ENCODE results near the gene ZNF280C. TPM values are rescaled to one million over a fixed set of nuclear protein-coding genes. Genes with fewer than 3 reads are reported as not detected.

The ZNF280C gene
- total RNA-seq, 1 donor: 12.1 TPM

GRCh38 chrX:130262231-130262630 is 6.5 kb downstream of the ZNF280C start:
- no peak overlapping the region for H3K4me3 ChIP-seq (ENCODE audit: low read depth, low read length)
- TF ChIP-seq CTCF (IDR thresholded peaks at IDR 0.05; ENCODE audit: insufficient read depth, low read depth, low read length): no peak
- DNase-seq (ENCODE audit: low read depth): no peak

GRCh38 chrX:130261296-130261893 is 7.3 kb downstream of the ZNF280C start:
- no peak overlapping the region for H3K4me3 ChIP-seq (ENCODE audit: low read depth, low read length)
- TF ChIP-seq CTCF (IDR thresholded peaks at IDR 0.05; ENCODE audit: insufficient read depth, low read depth, low read length): no peak
- no peak for DNase-seq (ENCODE audit: low read depth)

- H3K4me3 ChIP-seq (ENCODE audit: low read depth, low read length): no peak overlapping the region
- peak; percentile 37 for DNase-seq (ENCODE audit: low read depth)
- TF ChIP-seq CTCF (IDR thresholded peaks at IDR 0.05; ENCODE audit: insufficient read depth, low read depth, low read length): no peak
Measured at GRCh38 chrX:130260316-130260715, 8.4 kb downstream of the ZNF280C start.

- TF ChIP-seq CTCF (IDR thresholded peaks at IDR 0.05; ENCODE audit: insufficient read depth, low read depth, low read length): no peak
- no peak overlapping the region for H3K4me3 ChIP-seq (ENCODE audit: low read depth, low read length)
- no peak for DNase-seq (ENCODE audit: low read depth)
Measured at GRCh38 chrX:130253916-130254315, 14.8 kb downstream of the ZNF280C start.

GRCh38 chrX:130251671-130252070 is 17.0 kb downstream of the ZNF280C start:
- TF ChIP-seq CTCF (IDR thresholded peaks at IDR 0.05; ENCODE audit: insufficient read depth, low read depth, low read length): no peak
- no peak overlapping the region for H3K4me3 ChIP-seq (ENCODE audit: low read depth, low read length)
- no peak for DNase-seq (ENCODE audit: low read depth)

- DNase-seq (ENCODE audit: low read depth): no peak
- no peak for TF ChIP-seq CTCF (IDR thresholded peaks at IDR 0.05; ENCODE audit: insufficient read depth, low read depth, low read length)
- no peak overlapping the region for H3K4me3 ChIP-seq (ENCODE audit: low read depth, low read length)
Measured at GRCh38 chrX:130247996-130248395, 20.7 kb downstream of the ZNF280C start.

- H3K4me3 ChIP-seq (ENCODE audit: low read depth, low read length): no peak overlapping the region
- DNase-seq (ENCODE audit: low read depth): peak; percentile 7
- TF ChIP-seq CTCF (IDR thresholded peaks at IDR 0.05; ENCODE audit: insufficient read depth, low read depth, low read length): no peak
Measured at GRCh38 chrX:130246084-130246483, 22.6 kb downstream of the ZNF280C start.

Measured in fibroblast of villous mesenchyme (primary cell).